ENCODE data around the gene SLC47A2. TPM values are rescaled to one million over a fixed set of nuclear protein-coding genes. Genes with fewer than 3 reads are reported as not detected.

SLC47A2 gene
- total and polyA plus RNA-seq, 2 of the 13 experiments (the other 11 are each of a cell fraction or from before 2014, with no cell fraction given) = 0.04 TPM; not detected in 1

DNA sequence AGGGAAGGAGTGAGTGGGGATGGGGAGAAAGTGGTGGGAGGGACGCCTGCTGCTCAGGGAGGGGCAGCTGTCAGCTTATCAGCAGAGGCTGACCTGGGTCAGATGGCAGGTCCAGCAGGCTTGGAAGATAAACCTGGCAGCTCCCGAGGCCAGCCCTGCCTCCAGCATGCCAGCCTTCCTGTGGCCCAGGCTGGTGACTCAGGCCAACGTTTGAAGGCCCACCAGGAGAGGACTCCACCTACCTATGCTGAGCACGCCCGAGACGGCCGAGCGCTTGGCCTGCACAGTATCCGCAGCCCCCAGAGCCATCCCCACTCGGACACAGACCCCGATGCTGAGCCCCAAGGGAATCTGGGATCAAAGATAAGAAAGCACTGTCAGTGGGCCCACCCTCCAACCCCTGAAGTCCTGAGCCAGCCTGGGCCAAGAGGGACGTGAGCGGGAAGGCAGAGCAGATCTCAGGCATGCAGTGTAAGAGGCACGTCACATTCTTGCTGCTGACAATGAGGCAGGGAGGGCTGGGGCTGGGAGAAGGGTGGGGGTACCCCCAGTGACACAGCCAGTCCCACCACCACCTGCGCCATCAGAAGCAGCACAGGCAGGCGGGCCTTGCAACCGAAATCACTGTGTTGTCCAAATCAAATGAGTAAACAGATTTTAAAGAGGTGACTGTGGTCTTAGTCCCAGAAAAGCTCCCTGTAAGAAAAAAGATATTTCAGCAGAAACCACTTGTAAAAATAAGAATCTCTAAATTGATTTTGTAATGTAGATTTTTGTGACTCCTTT, 12.4 kb downstream of the SLC47A2 start (continued):
- TF ChIP-seq, protein P1, sequence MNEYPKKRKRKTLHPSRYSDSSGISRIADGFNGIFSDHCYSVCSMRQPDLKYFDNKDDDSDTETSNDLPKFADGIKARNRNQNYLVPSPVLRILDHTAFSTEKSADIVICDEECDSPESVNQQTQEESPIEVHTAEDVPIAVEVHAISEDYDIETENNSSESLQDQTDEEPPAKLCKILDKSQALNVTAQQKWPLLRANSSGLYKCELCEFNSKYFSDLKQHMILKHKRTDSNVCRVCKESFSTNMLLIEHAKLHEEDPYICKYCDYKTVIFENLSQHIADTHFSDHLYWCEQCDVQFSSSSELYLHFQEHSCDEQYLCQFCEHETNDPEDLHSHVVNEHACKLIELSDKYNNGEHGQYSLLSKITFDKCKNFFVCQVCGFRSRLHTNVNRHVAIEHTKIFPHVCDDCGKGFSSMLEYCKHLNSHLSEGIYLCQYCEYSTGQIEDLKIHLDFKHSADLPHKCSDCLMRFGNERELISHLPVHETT (CRISPR knock-in tag; conservative IDR thresholded peaks at IDR 0.05) = no peak
- TF ChIP-seq SIX1 (CRISPR knock-in tag; IDR thresholded peaks at IDR 0.05; ENCODE audit: borderline replicate concordance) = no peak
- no peak for TF ChIP-seq NFKB2 (CRISPR knock-in tag; IDR thresholded peaks at IDR 0.05; ENCODE audit: borderline replicate concordance)
- TF ChIP-seq ZSCAN21 (CRISPR knock-in tag; IDR thresholded peaks at IDR 0.05; ENCODE audit: borderline replicate concordance) = 0 out of 2 replicates have a peak, but pooled peaks have one; percentile 49
- TF ChIP-seq ZNF34 (CRISPR knock-in tag; IDR thresholded peaks at IDR 0.05; ENCODE audit: borderline replicate concordance) = 0 out of 2 replicates have a peak, but pooled peaks have one; percentile 45
- TF ChIP-seq, protein P2, sequence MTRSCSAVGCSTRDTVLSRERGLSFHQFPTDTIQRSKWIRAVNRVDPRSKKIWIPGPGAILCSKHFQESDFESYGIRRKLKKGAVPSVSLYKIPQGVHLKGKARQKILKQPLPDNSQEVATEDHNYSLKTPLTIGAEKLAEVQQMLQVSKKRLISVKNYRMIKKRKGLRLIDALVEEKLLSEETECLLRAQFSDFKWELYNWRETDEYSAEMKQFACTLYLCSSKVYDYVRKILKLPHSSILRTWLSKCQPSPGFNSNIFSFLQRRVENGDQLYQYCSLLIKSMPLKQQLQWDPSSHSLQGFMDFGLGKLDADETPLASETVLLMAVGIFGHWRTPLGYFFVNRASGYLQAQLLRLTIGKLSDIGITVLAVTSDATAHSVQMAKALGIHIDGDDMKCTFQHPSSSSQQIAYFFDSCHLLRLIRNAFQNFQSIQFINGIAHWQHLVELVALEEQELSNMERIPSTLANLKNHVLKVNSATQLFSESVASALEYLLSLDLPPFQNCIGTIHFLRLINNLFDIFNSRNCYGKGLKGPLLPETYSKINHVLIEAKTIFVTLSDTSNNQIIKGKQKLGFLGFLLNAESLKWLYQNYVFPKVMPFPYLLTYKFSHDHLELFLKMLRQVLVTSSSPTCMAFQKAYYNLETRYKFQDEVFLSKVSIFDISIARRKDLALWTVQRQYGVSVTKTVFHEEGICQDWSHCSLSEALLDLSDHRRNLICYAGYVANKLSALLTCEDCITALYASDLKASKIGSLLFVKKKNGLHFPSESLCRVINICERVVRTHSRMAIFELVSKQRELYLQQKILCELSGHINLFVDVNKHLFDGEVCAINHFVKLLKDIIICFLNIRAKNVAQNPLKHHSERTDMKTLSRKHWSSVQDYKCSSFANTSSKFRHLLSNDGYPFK (CRISPR knock-in tag; IDR thresholded peaks at IDR 0.05; ENCODE audit: borderline replicate concordance) = no peak
- no peak for TF ChIP-seq PHB2 (IDR thresholded peaks at IDR 0.05; ENCODE audit: partially characterized antibody)
- TF ChIP-seq ZNF781 (CRISPR knock-in tag; IDR thresholded peaks at IDR 0.05; ENCODE audit: borderline replicate concordance, not compliant biosample characterization) = no peak
- no peak for TF ChIP-seq POGZ (CRISPR knock-in tag; IDR thresholded peaks at IDR 0.05)
- TF ChIP-seq KLF16 (CRISPR knock-in tag; IDR thresholded peaks at IDR 0.05) = no peak
- no peak for TF ChIP-seq NR2C2 (CRISPR knock-in tag; IDR thresholded peaks at IDR 0.05; ENCODE audit: borderline replicate concordance)
- no peak for TF ChIP-seq ISX (CRISPR knock-in tag; conservative IDR thresholded peaks at IDR 0.05)
- no peak for TF ChIP-seq HNRNPUL1 (IDR thresholded peaks at IDR 0.05; ENCODE audit: low read depth, low read length)
- TF ChIP-seq NFIC (IDR thresholded peaks at IDR 0.05; ENCODE audit: low read length) = no peak
- TF ChIP-seq, protein P3, sequence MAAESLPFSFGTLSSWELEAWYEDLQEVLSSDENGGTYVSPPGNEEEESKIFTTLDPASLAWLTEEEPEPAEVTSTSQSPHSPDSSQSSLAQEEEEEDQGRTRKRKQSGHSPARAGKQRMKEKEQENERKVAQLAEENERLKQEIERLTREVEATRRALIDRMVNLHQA (CRISPR knock-in tag; IDR thresholded peaks at IDR 0.05) = no peak
- TF ChIP-seq REPIN1 (CRISPR knock-in tag; IDR thresholded peaks at IDR 0.05; ENCODE audit: borderline replicate concordance, low read depth) = no peak
- TF ChIP-seq ZNF251 (CRISPR knock-in tag; IDR thresholded peaks at IDR 0.05) = 0 out of 2 replicates have a peak, but pooled peaks have one; percentile 44
- TF ChIP-seq MAZ (IDR thresholded peaks at IDR 0.05; ENCODE audit: borderline replicate concordance, low read depth, low read length) = no peak
- no peak for TF ChIP-seq MAZ (CRISPR knock-in tag; IDR thresholded peaks at IDR 0.05; ENCODE audit: low read depth)
- TF ChIP-seq, protein P4, sequence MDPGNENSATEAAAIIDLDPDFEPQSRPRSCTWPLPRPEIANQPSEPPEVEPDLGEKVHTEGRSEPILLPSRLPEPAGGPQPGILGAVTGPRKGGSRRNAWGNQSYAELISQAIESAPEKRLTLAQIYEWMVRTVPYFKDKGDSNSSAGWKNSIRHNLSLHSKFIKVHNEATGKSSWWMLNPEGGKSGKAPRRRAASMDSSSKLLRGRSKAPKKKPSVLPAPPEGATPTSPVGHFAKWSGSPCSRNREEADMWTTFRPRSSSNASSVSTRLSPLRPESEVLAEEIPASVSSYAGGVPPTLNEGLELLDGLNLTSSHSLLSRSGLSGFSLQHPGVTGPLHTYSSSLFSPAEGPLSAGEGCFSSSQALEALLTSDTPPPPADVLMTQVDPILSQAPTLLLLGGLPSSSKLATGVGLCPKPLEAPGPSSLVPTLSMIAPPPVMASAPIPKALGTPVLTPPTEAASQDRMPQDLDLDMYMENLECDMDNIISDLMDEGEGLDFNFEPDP (CRISPR knock-in tag; conservative IDR thresholded peaks at IDR 0.05) = no peak
- TF ChIP-seq ZNF678 (CRISPR knock-in tag; IDR thresholded peaks at IDR 0.05) = 0 out of 2 replicates have a peak, but pooled peaks have one; percentile 50
- TF ChIP-seq PITX1 (CRISPR knock-in tag; IDR thresholded peaks at IDR 0.05) = peak; percentile 41; the same call in 1 of the 2 replicates
- no peak for TF ChIP-seq ZNF816 (CRISPR knock-in tag; IDR thresholded peaks at IDR 0.05; ENCODE audit: borderline replicate concordance)
- TF ChIP-seq RFX5 (IDR thresholded peaks at IDR 0.05; ENCODE audit: low read depth, low read length) = no peak
